Measurements from ENCODE around the gene ATP6V1B1.

The ATP6V1B1 gene

GRCh38 chr2:70906439-70907005, 29.2 kb upstream of the ATP6V1B1 start:
- no peak for TF ChIP-seq CTCF (conservative IDR thresholded peaks at IDR 0.05; ENCODE audit: low read length)
- H3K4me3 ChIP-seq (ENCODE audit: low read length) = no peak overlapping the region
- no peak for DNase-seq (ENCODE audit: low read depth)

DNA sequence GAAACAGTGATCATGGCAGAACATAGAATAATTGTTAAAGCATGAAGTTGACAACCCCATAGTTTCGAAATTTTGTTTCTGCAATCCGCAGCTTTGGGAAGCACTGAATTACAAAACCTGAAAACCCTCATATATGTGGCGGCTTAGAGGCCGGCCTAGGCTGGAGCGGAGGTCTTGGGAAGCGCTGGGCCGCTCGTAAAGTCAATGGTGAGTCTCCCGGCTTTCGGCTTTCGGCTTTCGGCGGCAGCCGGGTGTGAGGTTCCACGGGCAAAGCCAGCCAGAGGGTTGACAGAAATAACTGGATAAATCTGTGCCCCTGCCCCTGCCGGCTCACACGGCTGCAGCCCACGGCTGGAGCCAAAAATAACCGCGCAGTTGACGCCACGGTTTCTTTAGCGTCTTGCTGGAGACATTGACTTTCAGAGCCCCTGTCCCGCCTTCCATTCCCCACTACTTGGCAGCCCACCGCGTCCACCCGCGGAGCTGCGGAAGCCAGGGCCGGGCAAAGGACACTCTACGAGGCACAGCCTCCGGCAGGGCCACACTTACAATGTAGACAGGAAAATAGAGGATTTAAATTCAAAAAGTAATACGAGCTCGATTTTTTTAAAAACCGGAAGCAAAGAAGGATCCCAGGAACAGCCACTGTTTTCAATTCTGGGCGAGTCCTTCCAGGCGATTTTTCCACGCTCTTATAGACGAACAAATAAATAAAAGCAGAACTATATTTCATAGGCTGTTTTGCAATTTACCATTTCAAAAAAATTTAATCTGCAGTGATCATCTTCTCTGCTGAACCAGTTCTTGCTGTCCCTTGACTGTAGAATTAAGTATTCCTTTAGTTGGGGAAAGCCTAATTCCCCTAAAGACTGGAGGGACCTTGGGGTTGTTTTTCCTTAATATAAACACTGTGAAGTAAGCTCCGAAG, 28.3 kb upstream of the ATP6V1B1 start:
- TF ChIP-seq CTCF (conservative IDR thresholded peaks at IDR 0.05; ENCODE audit: low read length) = no peak
- H3K4me3 ChIP-seq (ENCODE audit: low read length) = no peak overlapping the region
- no peak for DNase-seq (ENCODE audit: low read depth)

GRCh38 chr2:70916291-70916690, 19.4 kb upstream of the ATP6V1B1 start:
- TF ChIP-seq CTCF (conservative IDR thresholded peaks at IDR 0.05; ENCODE audit: low read length) = no peak
- no peak overlapping the region for H3K4me3 ChIP-seq (ENCODE audit: low read length)
- DNase-seq (ENCODE audit: low read depth) = no peak

GRCh38 chr2:70918016-70918415, 17.7 kb upstream of the ATP6V1B1 start:
- TF ChIP-seq CTCF (conservative IDR thresholded peaks at IDR 0.05; ENCODE audit: low read length) = no peak
- no peak overlapping the region for H3K4me3 ChIP-seq (ENCODE audit: low read length)
- DNase-seq (ENCODE audit: low read depth) = no peak

DNA sequence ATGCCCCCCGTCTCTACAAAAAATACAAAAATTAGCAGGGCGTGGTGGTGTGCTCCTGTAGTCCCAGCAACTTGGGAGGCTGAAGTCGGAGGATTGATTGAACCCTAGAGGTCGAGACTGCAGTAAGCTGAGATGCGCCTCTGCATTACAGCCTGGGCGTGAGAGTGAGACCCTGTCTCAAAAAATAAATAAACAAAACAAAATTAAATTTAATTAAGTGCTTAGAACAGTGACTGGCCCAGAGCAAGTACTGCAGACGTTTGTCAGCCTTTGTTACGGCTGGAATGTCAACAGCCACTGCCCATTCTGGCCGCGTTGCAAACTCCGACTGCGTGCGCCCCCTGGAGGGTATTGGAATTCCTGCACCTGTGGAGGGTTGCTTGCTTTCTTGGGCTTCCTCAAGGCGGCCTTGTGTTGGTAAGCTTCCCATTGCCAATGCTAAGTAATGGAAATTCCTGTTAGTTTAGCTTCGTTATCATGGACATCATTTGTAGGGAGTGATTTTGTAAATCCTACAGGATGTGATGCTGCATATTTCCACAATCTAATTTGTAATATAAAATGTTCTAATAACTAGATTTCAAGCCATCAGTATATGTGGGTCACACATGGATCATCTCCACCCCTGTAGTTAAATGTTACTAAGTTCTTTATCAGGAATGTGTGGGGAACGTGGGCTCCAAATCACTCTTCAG, 15.9 kb upstream of the ATP6V1B1 start:
- peak; percentile 92 for TF ChIP-seq CTCF (conservative IDR thresholded peaks at IDR 0.05; ENCODE audit: low read length)
- H3K4me3 ChIP-seq (ENCODE audit: low read length) = no peak overlapping the region
- peak; percentile 77 for DNase-seq (ENCODE audit: low read depth)

GRCh38 chr2:70920367-70920715, 15.4 kb upstream of the ATP6V1B1 start:
- no peak for TF ChIP-seq CTCF (conservative IDR thresholded peaks at IDR 0.05; ENCODE audit: low read length)
- no peak for DNase-seq (ENCODE audit: low read depth)
- H3K4me3 ChIP-seq (ENCODE audit: low read length) = no peak overlapping the region
